Measurements from ENCODE around the gene DBP.

GRCh38 chr19:48636859-48637448, at the start of gene DBP:
- TF ChIP-seq CTCF (IDR thresholded peaks at IDR 0.05) (peak in 5 of 12 donors; percentile 8 to 31 (median 24)), POLR2A (IDR thresholded peaks at IDR 0.05) (no peak)
